MM.1S (cell line): ENCODE measurements around the gene EEA1.

Experiments
- DNase-seq: peaks from one replicate; pipeline ENCODE4 v3.0.0-alpha.2; 2015
- H2AFZ ChIP-seq: fragments of 300-600 bp; sonication (generic); 2 replicates; pipeline ENCODE4 v1.6.0; 2016; ENCODE audit warnings: antibody characterized with exemption, low read length
- H3F3A ChIP-seq: fragments of 300-600 bp; sonication (generic); 2 replicates; pipeline ENCODE4 v1.6.1; 2016; ENCODE audit warnings: mild to moderate bottlenecking, antibody characterized with exemption, low read length, moderate library complexity, mixed read lengths; ENCODE audit not compliant: insufficient read depth
- H3K27ac ChIP-seq: fragments of 300-600 bp; sonication (generic); 2 replicates; pipeline ENCODE4 v1.5.1; 2016; ENCODE audit warnings: mild to moderate bottlenecking, low read length
- H3K27me3 ChIP-seq: fragments of 300-600 bp; sonication (generic); replicated peaks from 2 replicates; pipeline ENCODE4 v1.6.0; 2016; ENCODE audit warnings: low read length; ENCODE audit not compliant: insufficient read depth
- H3K36me3 ChIP-seq: fragments of 300-600 bp; sonication (generic); replicated peaks from 2 replicates; pipeline ENCODE4 v1.6.1; 2016; ENCODE audit warnings: mild to moderate bottlenecking, low read length, mixed read lengths; ENCODE audit not compliant: insufficient read depth
- H3K4me1 ChIP-seq: fragments of 300-600 bp; sonication (generic); 2 replicates; pipeline ENCODE4 v1.6.1; 2016; ENCODE audit warnings: low read length, mixed read lengths
- H3K4me2 ChIP-seq: fragments of 300-600 bp; sonication (generic); 2 replicates; pipeline ENCODE4 v1.6.0; 2016; ENCODE audit warnings: low read depth, low read length
- H3K4me3 ChIP-seq: fragments of 300-600 bp; sonication (generic); 2 replicates; pipeline ENCODE4 v1.5.1; 2016; ENCODE audit warnings: low read length, mixed read lengths
- H3K79me2 ChIP-seq: fragments of 300-600 bp; sonication (generic); 2 replicates; pipeline ENCODE4 v1.6.1; 2016; ENCODE audit warnings: mixed run types, low read length, mixed read lengths
- H3K9ac ChIP-seq: fragments of 300-600 bp; sonication (generic); 2 replicates; pipeline ENCODE4 v1.6.1; 2016; ENCODE audit warnings: low read length, mixed read lengths
- H3K9me2 ChIP-seq: fragments of 300-600 bp; sonication (generic); replicated peaks from 2 replicates; pipeline ENCODE4 v1.6.1; 2016; ENCODE audit warnings: mild to moderate bottlenecking, low read length, mixed read lengths; ENCODE audit not compliant: insufficient read depth
- H3K9me3 ChIP-seq: fragments of 300-600 bp; sonication (generic); replicated peaks from 2 replicates; pipeline ENCODE4 v1.6.1; 2016; ENCODE audit warnings: mild to moderate bottlenecking, low read length, mixed read lengths; ENCODE audit not compliant: insufficient read depth
- H4K20me1 ChIP-seq: fragments of 300-600 bp; sonication (generic); 2 replicates; pipeline ENCODE4 v1.6.1; 2016; ENCODE audit warnings: mild to moderate bottlenecking, low read length, moderate library complexity, mixed read lengths; ENCODE audit not compliant: insufficient read depth
- EZH2 ChIP-seq: fragments of 300-600 bp; sonication (generic); optimal IDR thresholded peaks from 2 replicates; pipeline ENCODE3; 2017; ENCODE audit warnings: low read depth, mild to moderate bottlenecking, antibody characterized with exemption, low read length, mixed read lengths
- EZH2phosphoT487 ChIP-seq: fragments of 300-600 bp; sonication (generic); IDR thresholded peaks from 2 replicates; pipeline ENCODE4 v1.6.1; 2018; ENCODE audit warnings: antibody characterized with exemption, low read length
- TF ChIP-seq, protein P1 (sequence below): fragments of 300-600 bp; sonication (generic); IDR thresholded peaks from 2 replicates; pipeline ENCODE4 v1.5.1; 2016; ENCODE audit warnings: antibody characterized with exemption, low read length, mixed read lengths

The EEA1 gene

DNA sequence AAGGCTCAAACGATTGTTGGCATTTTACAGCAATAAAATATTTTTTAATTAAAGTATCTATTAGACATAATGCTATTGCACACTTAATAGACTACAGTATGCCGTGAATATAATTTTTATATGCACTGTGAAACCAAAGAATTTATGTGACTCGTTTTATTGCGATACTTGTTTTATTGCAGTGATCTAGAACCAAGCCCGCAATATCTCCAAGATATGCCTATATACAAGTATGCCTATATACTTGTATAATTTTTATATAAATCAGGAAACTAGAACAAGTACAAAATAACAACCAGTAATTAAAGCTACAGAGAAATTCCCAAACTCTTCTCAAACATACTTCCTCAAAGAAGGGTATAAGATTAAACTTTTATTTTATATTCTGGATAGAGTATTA is 31.3 kb downstream of the EEA1 start:
- H3K4me1 ChIP-seq: peaks cover 10% of the 10 kb centered on the region
- H3K36me3 ChIP-seq: no peaks in the 10 kb centered on the region
- no peak overlapping the region for H3K4me3 ChIP-seq
- H3F3A ChIP-seq: peaks cover 4% of the 10 kb centered on the region; the same call in 1 of the 2 replicates
- no peak for DNase-seq
- H3K27me3 ChIP-seq: no peaks in the 10 kb centered on the region
- H3K9ac ChIP-seq: no peak overlapping the region
- no peaks in the 10 kb centered on the region for H3K9me2 ChIP-seq
- H3K79me2 ChIP-seq: peaks cover 17% of the 10 kb centered on the region; the same call in 1 of the 2 replicates
- H4K20me1 ChIP-seq: no peaks in the 10 kb centered on the region
- H3K4me2 ChIP-seq: no peak overlapping the region
- TF ChIP-seq EZH2phosphoT487 (no peak), EZH2 (no peak)
- TF ChIP-seq, protein P1, sequence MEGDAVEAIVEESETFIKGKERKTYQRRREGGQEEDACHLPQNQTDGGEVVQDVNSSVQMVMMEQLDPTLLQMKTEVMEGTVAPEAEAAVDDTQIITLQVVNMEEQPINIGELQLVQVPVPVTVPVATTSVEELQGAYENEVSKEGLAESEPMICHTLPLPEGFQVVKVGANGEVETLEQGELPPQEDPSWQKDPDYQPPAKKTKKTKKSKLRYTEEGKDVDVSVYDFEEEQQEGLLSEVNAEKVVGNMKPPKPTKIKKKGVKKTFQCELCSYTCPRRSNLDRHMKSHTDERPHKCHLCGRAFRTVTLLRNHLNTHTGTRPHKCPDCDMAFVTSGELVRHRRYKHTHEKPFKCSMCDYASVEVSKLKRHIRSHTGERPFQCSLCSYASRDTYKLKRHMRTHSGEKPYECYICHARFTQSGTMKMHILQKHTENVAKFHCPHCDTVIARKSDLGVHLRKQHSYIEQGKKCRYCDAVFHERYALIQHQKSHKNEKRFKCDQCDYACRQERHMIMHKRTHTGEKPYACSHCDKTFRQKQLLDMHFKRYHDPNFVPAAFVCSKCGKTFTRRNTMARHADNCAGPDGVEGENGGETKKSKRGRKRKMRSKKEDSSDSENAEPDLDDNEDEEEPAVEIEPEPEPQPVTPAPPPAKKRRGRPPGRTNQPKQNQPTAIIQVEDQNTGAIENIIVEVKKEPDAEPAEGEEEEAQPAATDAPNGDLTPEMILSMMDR: no peak
- no peak overlapping the region for H2AFZ ChIP-seq
- H3K9me3 ChIP-seq: no peaks in the 10 kb centered on the region
- H3K27ac ChIP-seq: no peak overlapping the region

- no peaks in the 10 kb centered on the region for H3K36me3 ChIP-seq
- H4K20me1 ChIP-seq: no peaks in the 10 kb centered on the region
- H3K79me2 ChIP-seq: no peaks in the 10 kb centered on the region
- H3K27ac ChIP-seq: no peak overlapping the region
- H3K9me3 ChIP-seq: no peaks in the 10 kb centered on the region
- H3K4me1 ChIP-seq: no peaks in the 10 kb centered on the region
- no peak for TF ChIP-seq EZH2
- no peak overlapping the region for H3K4me2 ChIP-seq
- no peak overlapping the region for H3K9ac ChIP-seq
- H3F3A ChIP-seq: no peaks in the 10 kb centered on the region
- no peak for DNase-seq
- H3K4me3 ChIP-seq: no peak overlapping the region
- H3K9me2 ChIP-seq: no peaks in the 10 kb centered on the region
- H3K27me3 ChIP-seq: no peaks in the 10 kb centered on the region
- H2AFZ ChIP-seq: no peak overlapping the region
These were observed 38.4 kb downstream of the EEA1 start for GRCh38 chr12:92890601-92891106.

DNA sequence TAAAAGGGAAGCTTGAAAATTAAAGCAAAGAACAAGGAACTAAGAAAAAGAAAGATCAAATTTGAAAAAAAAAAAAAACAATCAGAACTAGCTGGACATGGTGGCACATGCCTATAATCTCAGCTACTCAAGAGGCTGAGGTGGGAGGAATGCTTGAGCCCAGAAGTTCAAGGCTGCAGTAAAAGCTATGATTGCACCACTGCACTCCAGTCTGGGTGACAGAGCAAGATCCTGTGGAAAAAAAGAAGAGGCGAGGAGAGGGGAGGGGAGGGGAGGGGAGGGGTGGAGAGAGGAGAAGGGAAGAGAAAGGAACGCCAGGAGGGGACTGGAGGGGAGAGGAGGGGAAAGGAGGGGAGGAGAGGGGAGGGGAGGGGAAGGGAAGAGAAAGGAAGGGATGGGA is 43.0 kb downstream of the EEA1 start:
- Histone ChIP-seq H3K79me2 (no peaks in the 10 kb centered on the region), H3K9me3 (no peaks in the 10 kb centered on the region), H4K20me1 (no peaks in the 10 kb centered on the region; the same call in 1 of the 2 replicates), H3K9me2 (no peaks in the 10 kb centered on the region), H3K4me2 (no peak overlapping the region), H3K36me3 (no peaks in the 10 kb centered on the region), H3K4me3 (no peak overlapping the region), H3K27me3 (no peaks in the 10 kb centered on the region), H2AFZ (no peak overlapping the region), H3K9ac (no peak overlapping the region), H3K4me1 (no peaks in the 10 kb centered on the region), H3F3A (no peaks in the 10 kb centered on the region), H3K27ac (no peak overlapping the region)
- TF ChIP-seq EZH2phosphoT487 (no peak), EZH2 (no peak)
- TF ChIP-seq, protein P1: no peak
- no peak for DNase-seq

DNA sequence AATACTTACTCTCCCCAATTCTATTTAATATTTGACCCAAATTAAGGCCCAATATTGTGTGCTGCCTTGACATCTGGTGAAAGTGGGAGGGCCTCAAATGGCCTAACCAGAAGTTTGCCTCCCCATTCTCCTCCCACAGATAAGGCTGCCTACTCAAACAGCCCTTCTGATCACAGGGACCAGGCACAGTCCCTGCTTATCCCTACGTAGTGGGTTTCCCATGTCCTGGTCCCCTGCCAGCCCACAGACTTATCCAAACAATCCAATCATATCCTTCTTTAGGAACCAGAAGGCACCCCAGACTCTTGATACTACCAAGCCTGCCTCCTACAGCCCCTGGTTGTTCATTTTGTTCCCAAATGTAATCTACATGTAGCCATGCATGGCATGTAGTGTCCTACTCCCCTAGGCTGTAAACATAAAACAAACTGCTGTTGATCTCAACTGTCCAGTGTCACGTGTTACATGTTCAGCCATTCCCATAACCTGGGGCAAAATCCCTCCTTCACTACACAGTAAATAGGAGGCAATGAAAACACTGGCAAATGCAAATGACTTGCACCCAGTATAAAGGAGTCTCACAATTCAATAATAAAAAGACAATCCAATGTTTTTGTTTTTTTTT is 49.3 kb downstream of the EEA1 start:
- H3K9me3 ChIP-seq: no peaks in the 10 kb centered on the region
- H3K79me2 ChIP-seq: no peaks in the 10 kb centered on the region
- TF ChIP-seq EZH2phosphoT487 (no peak), EZH2 (no peak)
- TF ChIP-seq, protein P1: no peak

More for the DNA sequence above, 49.3 kb downstream of the EEA1 start:
- Histone ChIP-seq H4K20me1 (no peaks in the 10 kb centered on the region; the same call in 1 of the 2 replicates), H3K4me2 (no peak overlapping the region), H3K4me3 (no peak overlapping the region), H3K9ac (no peak overlapping the region), H3F3A (no peaks in the 10 kb centered on the region), H3K4me1 (no peaks in the 10 kb centered on the region), H2AFZ (no peak overlapping the region), H3K36me3 (no peaks in the 10 kb centered on the region), H3K27ac (no peak overlapping the region), H3K9me2 (no peaks in the 10 kb centered on the region), H3K27me3 (no peaks in the 10 kb centered on the region)
- no peak for DNase-seq
